ENCODE measurements around the gene MAP2K3.
A peak's percentile ranks its signal among the peaks of the same experiment; 100 is the strongest.

MAP2K3 gene

DNA sequence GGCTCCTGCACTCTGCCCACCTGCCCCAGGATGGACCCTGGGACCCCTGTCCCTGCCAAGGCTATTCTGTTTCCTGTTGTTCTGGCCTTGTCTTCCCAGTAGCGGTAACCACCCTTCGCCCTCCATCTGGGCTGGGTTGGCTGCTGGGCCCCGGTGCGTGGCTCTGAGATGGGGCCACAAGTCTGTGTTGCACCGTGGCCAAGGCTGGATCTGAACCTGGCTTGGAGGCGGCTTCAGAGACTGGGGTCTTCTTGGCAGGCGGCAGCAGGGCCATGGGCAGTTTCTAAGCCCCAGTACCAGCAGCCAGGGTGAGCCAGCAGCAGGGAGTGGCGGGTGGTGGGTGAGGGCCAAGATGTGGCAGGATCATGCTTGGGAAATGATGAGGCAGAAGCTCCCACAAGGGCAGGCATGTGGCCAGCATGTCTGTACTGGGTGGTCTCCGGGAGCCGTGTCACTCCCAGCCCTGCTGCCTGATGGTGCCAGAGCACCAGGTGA lies 12.6 kb downstream of the MAP2K3 start:
- peak; percentile 73 for DNase-seq (ENCODE audit: low spot score)
- Histone ChIP-seq H3K4me3 (no peak overlapping the region), H3K27ac (no peak overlapping the region)
- TF ChIP-seq CTCF (IDR thresholded peaks at IDR 0.05): no peak

GRCh38 chr17:21297597-21297996 lies 13.1 kb downstream of the MAP2K3 start:
- Histone ChIP-seq H3K4me3 (no peak overlapping the region), H3K27ac (no peak overlapping the region)
- no peak for DNase-seq (ENCODE audit: low spot score)
- no peak for TF ChIP-seq CTCF (IDR thresholded peaks at IDR 0.05)

DNA sequence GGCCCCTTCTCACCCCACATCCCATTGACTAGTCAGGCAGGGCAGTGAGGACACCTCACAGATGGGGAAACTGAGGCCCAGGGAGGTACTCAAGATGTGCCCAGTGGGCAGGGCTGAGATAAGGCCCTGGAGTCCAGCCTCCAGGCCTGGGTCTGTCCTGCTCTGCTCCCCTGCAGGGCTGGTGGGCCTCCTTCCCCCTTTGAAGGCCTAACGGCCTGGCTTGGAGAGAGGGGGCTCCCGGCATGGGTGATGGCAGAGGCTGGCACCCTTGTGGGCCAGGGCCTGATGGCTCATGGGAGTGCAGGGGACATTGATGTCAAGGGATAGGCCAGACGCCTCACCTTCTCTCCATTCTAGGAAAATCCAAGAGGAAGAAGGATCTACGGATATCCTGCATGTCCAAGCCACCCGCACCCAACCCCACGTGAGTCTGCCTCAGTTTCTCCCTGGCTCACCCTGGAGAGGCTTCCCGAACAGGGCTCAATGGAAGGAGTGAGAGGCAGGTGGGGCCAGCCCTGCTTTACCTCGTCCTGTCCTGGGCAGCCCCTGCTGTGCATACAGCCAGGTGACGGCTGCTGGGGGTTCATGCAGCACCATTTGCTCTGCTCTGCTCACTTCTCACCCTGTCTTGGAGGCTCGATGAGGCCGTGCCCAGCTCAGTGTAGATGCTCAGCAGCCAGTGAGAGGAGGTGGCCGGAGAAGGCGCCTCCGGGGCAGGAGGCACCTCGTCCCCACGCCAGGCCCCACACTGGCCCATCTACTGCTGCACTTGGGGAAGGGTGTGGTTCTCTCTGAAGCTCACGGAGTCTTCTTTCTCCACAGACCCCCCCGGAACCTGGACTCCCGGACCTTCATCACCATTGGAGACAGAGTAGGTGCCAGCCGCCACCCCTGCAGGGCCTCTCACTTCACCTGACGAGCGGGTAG lies 13.8 kb downstream of the MAP2K3 start:
- no peak for TF ChIP-seq CTCF (IDR thresholded peaks at IDR 0.05)
- DNase-seq (ENCODE audit: low spot score): no peak
- Histone ChIP-seq H3K27ac (no peak overlapping the region), H3K4me3 (no peak overlapping the region)

- TF ChIP-seq CTCF (IDR thresholded peaks at IDR 0.05): no peak
- H3K4me3 ChIP-seq: no peak overlapping the region
- H3K27ac ChIP-seq: no peak overlapping the region
- no peak for DNase-seq (ENCODE audit: low spot score)
Measured at GRCh38 chr17:21298983-21299519, 14.5 kb downstream of the MAP2K3 start.

- no peak for DNase-seq (ENCODE audit: low spot score)
- Histone ChIP-seq H3K27ac (no peak overlapping the region), H3K4me3 (no peak overlapping the region)
- TF ChIP-seq CTCF (IDR thresholded peaks at IDR 0.05): no peak
Measured at GRCh38 chr17:21299981-21300600, 15.6 kb downstream of the MAP2K3 start.

DNA sequence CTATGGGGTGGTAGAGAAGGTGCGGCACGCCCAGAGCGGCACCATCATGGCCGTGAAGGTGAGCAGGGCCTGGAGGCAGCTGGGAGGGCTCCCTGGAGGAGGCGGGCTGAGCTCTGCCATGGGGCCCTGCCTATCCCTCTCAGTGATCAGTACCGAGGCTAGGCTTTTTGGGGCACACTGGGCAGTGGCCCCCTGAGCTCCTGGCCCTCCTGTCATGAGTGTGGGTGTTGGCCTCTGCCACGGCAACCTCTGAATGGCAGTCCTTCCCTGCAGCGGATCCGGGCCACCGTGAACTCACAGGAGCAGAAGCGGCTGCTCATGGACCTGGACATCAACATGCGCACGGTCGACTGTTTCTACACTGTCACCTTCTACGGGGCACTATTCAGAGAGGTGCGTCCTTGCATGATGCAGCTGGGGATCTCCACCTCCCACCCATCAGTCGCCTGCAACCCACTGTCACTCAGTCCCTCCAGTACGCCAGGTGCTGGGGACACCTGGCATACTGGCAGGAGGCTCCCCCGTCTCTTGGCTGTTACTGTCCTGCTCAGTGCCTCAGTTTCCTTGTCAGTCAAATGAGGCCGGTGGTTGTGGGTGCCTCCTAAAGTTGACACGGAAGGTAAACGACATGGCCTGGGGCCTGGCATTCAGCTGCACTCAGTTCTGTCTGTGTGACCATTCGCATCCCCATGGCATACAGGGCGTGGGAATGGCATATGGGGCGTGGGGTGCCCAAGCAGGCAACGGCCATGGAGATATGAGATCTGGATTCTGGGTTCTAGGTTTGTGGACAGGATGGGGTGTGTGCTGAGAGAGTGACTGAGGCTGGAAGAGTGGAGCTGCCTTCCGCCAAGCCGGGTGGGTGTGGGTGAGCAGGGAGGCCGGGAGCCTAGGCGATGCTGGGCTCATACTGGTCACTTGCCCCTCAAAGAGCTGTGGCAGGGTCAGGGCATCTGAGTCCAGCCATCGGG lies 16.4 kb downstream of the MAP2K3 start:
- H3K27ac ChIP-seq: no peak overlapping the region
- TF ChIP-seq CTCF (IDR thresholded peaks at IDR 0.05): no peak
- DNase-seq (ENCODE audit: low spot score): no peak

More for the DNA sequence above, 16.4 kb downstream of the MAP2K3 start:
- H3K4me3 ChIP-seq: no peak overlapping the region
